ENCODE data around the gene AFAP1. TPM values are rescaled to one million over a fixed set of nuclear protein-coding genes. Genes with fewer than 3 reads are reported as not detected.
A peak's percentile ranks its signal among the peaks of the same experiment; 100 is the strongest.

Gene AFAP1
- polyA plus RNA-seq, 3 donors = not detected

DNA sequence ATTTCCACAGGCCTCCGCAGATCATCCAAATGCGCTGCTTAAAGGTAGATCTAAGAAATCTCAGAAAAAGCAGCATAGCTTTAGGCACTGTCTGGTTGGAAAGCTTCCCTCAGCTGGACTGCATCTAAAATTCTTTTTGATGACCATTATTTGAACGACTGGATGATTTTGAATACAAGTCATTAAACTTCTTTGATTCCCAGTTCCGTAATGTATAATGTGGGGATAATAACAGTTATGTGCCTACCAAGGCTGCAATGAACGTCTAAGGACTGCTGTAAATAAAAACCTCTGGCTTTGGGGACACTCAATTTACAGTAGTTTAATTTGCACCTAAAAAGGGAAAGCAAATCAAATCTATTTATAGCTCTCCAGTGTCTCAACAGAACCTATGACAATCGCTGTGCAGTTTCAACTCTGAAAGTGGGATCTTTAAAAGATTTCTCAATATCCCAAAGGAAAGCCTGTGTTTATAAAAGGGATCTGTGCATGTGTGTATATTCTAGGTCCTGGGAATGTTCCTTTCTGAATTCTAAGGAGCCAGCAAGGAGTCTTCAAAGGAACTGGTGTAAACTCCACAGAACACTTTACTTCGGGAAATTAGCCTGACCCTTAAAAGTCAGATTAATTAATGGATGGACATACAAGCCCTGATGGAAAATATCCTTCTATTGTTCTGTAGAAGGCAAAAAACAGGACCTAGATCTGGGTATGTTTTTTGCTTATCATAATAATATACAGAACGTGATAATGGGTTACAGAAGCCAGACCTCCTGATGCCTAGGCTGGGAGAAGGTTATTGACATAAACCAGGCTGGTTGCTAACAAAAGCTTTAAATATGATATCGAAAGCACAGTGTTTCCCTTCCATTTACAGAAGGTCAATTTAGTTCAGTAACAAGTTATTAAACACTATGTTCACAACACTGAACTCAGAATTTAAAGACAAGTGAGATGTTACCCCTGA, 53.4 kb downstream of the AFAP1 start:
- Histone ChIP-seq H3K9me3 (replicated peaks in 1 of 2; ENCODE audit: control insufficient read depth in 1 of 2, insufficient read depth in 1 of 2, low read length in 2 of 2) (peaks cover 0 to 10% of the 10 kb centered on the region in 2 donors), H3K27me3 (ENCODE audit: control insufficient read depth in 2 of 2, insufficient read depth in 2 of 2, low read length in 2 of 2) (no peaks in the 10 kb centered on the region), H3K4me1 (ENCODE audit: control insufficient read depth in 1 of 2, insufficient read depth in 2 of 2, low read length in 2 of 2) (no peaks in the 10 kb centered on the region), H3K4me3 (replicated peaks in 1 of 3; ENCODE audit: low read depth in 2 of 3, low read length in 3 of 3) (no peak overlapping the region), H3K27ac (ENCODE audit: low read depth in 1 of 2, low read length in 2 of 2) (no peak overlapping the region), H3K4me2 (replicated peaks; ENCODE audit: extremely low read depth, low read length, poor library complexity, severe bottlenecking) (no peak overlapping the region), H3K79me2 (ENCODE audit: insufficient read depth, low read length) (no peaks in the 10 kb centered on the region), H4K20me1 (ENCODE audit: insufficient read depth, low read length) (no peaks in the 10 kb centered on the region), H3K36me3 (replicated peaks in 1 of 2; ENCODE audit: control insufficient read depth in 1 of 2, insufficient read depth in 2 of 2, low read length in 2 of 2) (no peaks in the 10 kb centered on the region), H3K9ac (ENCODE audit: insufficient read depth, low read length, poor library complexity, severe bottlenecking) (no peak overlapping the region), H2AFZ (ENCODE audit: insufficient read depth, low read depth, low read length, poor library complexity, severe bottlenecking) (no peak overlapping the region)
- H3K27me3 Mint-ChIP-seq (ENCODE audit: low read depth in 3 of 3) = peaks cover 0 to 8% (median 7%) of the 10 kb centered on the region in 3 donors
- no peak overlapping the region for H3K4me3 Mint-ChIP-seq
- intact Hi-C loops (cut with micrococcal nuclease) = no loop called here
- H3K9me3 Mint-ChIP-seq = peaks cover 0 to 16% (median 10%) of the 10 kb centered on the region in 7 donors
- no peaks in the 10 kb centered on the region for H3K36me3 Mint-ChIP-seq
- TF ChIP-seq, protein P1, sequence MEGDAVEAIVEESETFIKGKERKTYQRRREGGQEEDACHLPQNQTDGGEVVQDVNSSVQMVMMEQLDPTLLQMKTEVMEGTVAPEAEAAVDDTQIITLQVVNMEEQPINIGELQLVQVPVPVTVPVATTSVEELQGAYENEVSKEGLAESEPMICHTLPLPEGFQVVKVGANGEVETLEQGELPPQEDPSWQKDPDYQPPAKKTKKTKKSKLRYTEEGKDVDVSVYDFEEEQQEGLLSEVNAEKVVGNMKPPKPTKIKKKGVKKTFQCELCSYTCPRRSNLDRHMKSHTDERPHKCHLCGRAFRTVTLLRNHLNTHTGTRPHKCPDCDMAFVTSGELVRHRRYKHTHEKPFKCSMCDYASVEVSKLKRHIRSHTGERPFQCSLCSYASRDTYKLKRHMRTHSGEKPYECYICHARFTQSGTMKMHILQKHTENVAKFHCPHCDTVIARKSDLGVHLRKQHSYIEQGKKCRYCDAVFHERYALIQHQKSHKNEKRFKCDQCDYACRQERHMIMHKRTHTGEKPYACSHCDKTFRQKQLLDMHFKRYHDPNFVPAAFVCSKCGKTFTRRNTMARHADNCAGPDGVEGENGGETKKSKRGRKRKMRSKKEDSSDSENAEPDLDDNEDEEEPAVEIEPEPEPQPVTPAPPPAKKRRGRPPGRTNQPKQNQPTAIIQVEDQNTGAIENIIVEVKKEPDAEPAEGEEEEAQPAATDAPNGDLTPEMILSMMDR (IDR thresholded peaks at IDR 0.05) = no peak
- H3K27ac Mint-ChIP-seq = no peak overlapping the region
- H3K4me1 Mint-ChIP-seq = no peaks in the 10 kb centered on the region
- no peak for DNase-seq
- WGBS (ENCODE audit: insufficient coverage) = no CpG with 5 or more reads among the region's 9 CpGs

DNA sequence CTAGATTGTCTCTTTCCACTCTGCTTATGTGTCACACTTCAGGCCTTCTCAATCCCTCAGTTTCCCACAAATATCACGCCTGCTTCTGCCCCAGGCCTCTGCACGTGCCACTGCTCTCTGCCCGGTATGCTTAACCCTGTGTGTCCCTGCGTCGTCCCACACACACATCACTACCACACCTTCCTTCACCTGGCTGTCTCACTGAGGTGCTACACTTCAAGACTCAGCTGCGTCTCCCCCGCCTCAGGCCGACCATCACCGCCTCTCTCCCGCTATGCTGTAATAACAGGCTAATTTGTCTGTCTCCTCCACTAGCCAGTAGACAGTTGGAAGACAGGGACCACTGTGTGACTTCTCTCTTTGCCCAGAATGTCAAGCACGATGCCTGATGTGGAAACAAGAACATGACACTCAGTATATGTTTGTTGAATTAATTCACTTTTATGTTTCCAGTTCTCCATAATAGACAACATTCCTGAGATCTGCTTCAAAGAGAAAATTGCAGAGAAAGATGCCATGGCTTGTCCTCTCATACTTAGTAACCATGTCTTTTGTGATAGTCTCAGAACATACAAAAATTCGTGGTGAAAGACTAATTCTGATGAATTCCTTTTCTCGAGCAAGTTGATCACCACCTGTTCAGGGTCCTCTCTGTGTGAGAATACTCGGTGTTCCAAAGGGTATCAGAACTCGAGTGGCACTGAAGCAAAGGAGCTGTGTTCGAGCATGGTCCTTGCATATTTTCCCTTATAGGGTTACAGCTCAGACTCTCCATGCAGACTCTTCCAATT, 54.2 kb downstream of the AFAP1 start:
- H3K79me2 ChIP-seq (ENCODE audit: insufficient read depth, low read length) = no peaks in the 10 kb centered on the region

More for the DNA sequence above, 54.2 kb downstream of the AFAP1 start:
- Mint-ChIP-seq H3K9me3 (peaks cover 0 to 16% (median 10%) of the 10 kb centered on the region in 7 donors), H3K27me3 (ENCODE audit: low read depth in 3 of 3) (peaks cover 0 to 10% (median 9%) of the 10 kb centered on the region in 3 donors), H3K4me1 (no peaks in the 10 kb centered on the region), H3K4me3 (no peak overlapping the region), H3K36me3 (no peaks in the 10 kb centered on the region), H3K27ac (peak overlapping the region in 1 of 7 donors; percentile 1)
- Histone ChIP-seq H3K4me2 (replicated peaks; ENCODE audit: extremely low read depth, low read length, poor library complexity, severe bottlenecking) (no peak overlapping the region), H3K36me3 (replicated peaks in 1 of 2; ENCODE audit: control insufficient read depth in 1 of 2, insufficient read depth in 2 of 2, low read length in 2 of 2) (no peaks in the 10 kb centered on the region), H3K9me3 (replicated peaks in 1 of 2; ENCODE audit: control insufficient read depth in 1 of 2, insufficient read depth in 1 of 2, low read length in 2 of 2) (peaks cover 0 to 10% of the 10 kb centered on the region in 2 donors), H4K20me1 (ENCODE audit: insufficient read depth, low read length) (no peaks in the 10 kb centered on the region), H3K9ac (ENCODE audit: insufficient read depth, low read length, poor library complexity, severe bottlenecking) (no peak overlapping the region), H3K27me3 (ENCODE audit: control insufficient read depth in 2 of 2, insufficient read depth in 2 of 2, low read length in 2 of 2) (no peaks in the 10 kb centered on the region), H2AFZ (ENCODE audit: insufficient read depth, low read depth, low read length, poor library complexity, severe bottlenecking) (no peak overlapping the region), H3K27ac (ENCODE audit: low read depth in 1 of 2, low read length in 2 of 2) (no peak overlapping the region), H3K4me3 (replicated peaks in 1 of 3; ENCODE audit: low read depth in 2 of 3, low read length in 3 of 3) (no peak overlapping the region), H3K4me1 (ENCODE audit: control insufficient read depth in 1 of 2, insufficient read depth in 2 of 2, low read length in 2 of 2) (no peaks in the 10 kb centered on the region)
- TF ChIP-seq, protein P1 (IDR thresholded peaks at IDR 0.05) = no peak
- no peak for DNase-seq
- intact Hi-C loops (cut with micrococcal nuclease) = no loop called here
- 86% methylated on average over 9 of the region's 16 CpGs for WGBS (ENCODE audit: insufficient coverage)
